GM23338 (cell line): ENCODE results near the gene YWHAH. TPM values are rescaled to one million over a fixed set of nuclear protein-coding genes. Genes with fewer than 3 reads are reported as not detected.

ENCODE experiments used
- ATAC-seq: fragments of 200-7000 bp; cut with Tn5 transposase; 3 replicates; pipeline ENCODE4 v1.9.1; 2020
- DNase-seq: peaks from one replicate; pipeline ENCODE4 v3.0.0-alpha.2; 2015; ENCODE audit warnings: low spot score
- H2AFZ ChIP-seq: fragments of 200-600 bp; sonication (generic); 2 replicates; pipeline ENCODE4 v1.8.0; 2016; ENCODE audit warnings: antibody characterized with exemption, mild to moderate bottlenecking, moderate library complexity
- H3F3A ChIP-seq: fragments of 200-600 bp; sonication (generic); replicated peaks from 2 replicates; pipeline ENCODE4 v1.8.0; 2017; ENCODE audit warnings: antibody characterized with exemption, mixed run types, low read depth
- H3K27ac ChIP-seq: fragments of 200-600 bp; sonication (generic); 2 replicates; pipeline ENCODE4 v1.6.1; 2016; ENCODE audit warnings: low read depth
- H3K27me3 ChIP-seq: fragments of 200-600 bp; sonication (generic); 2 replicates; pipeline ENCODE4 v1.8.0; 2016; ENCODE audit warnings: mild to moderate bottlenecking, mixed run types, moderate library complexity; ENCODE audit not compliant: insufficient read depth
- H3K36me3 ChIP-seq: fragments of 200-600 bp; sonication (generic); 2 replicates; pipeline ENCODE4 v1.8.0; 2016; ENCODE audit warnings: mild to moderate bottlenecking; ENCODE audit not compliant: insufficient read depth
- H3K4me1 ChIP-seq: fragments of 200-600 bp; sonication (generic); 2 replicates; pipeline ENCODE4 v1.8.0; 2016; ENCODE audit warnings: mild to moderate bottlenecking, moderate library complexity; ENCODE audit not compliant: insufficient read depth
- H3K4me2 ChIP-seq: fragments of 200-600 bp; sonication (generic); 2 replicates; pipeline ENCODE4 v1.7.1; 2017; ENCODE audit warnings: mixed run types
- H3K4me3 ChIP-seq: fragments of 200-600 bp; sonication (generic); 2 replicates; pipeline ENCODE4 v1.6.1; 2016; ENCODE audit warnings: mixed run types
- H3K79me2 ChIP-seq: fragments of 200-600 bp; sonication (generic); replicated peaks from 2 replicates; pipeline ENCODE4 v1.8.0; 2017; ENCODE audit warnings: mild to moderate bottlenecking; ENCODE audit not compliant: insufficient read depth
- H3K9me2 ChIP-seq: fragments of 200-600 bp; sonication (generic); 2 replicates; pipeline ENCODE4 v1.8.0; 2017; ENCODE audit not compliant: insufficient read depth
- H4K20me1 ChIP-seq: fragments of 200-600 bp; sonication (generic); replicated peaks from 2 replicates; pipeline ENCODE4 v1.8.0; 2017; ENCODE audit warnings: mild to moderate bottlenecking; ENCODE audit not compliant: insufficient read depth
- H3K27ac Mint-ChIP-seq: 2 replicates; pipeline ENCODE4 v1.8.0; 2020; ENCODE audit warnings: inconsistent platforms, mild to moderate bottlenecking, moderate library complexity, mixed read lengths
- H3K27me3 Mint-ChIP-seq: 3 replicates; pipeline ENCODE4 v1.8.0; 2022; ENCODE audit warnings: low read depth, mild to moderate bottlenecking, moderate library complexity, mixed read lengths, inconsistent platforms; ENCODE audit not compliant: insufficient read depth, poor library complexity
- H3K36me3 Mint-ChIP-seq: 3 replicates; pipeline ENCODE4 v1.8.0; 2021; ENCODE audit warnings: low read depth, mild to moderate bottlenecking, inconsistent platforms, moderate library complexity, mixed read lengths
- H3K4me1 Mint-ChIP-seq: 3 replicates; pipeline ENCODE4 v1.8.0; 2020; ENCODE audit warnings: mild to moderate bottlenecking, inconsistent platforms, mixed read lengths
- H3K4me3 Mint-ChIP-seq: 3 replicates; pipeline ENCODE4 v1.8.0; 2021; ENCODE audit warnings: moderate library complexity, mild to moderate bottlenecking, inconsistent platforms, mixed read lengths
- H3K9me3 Mint-ChIP-seq: 3 replicates; pipeline ENCODE4 v1.8.0; 2020; ENCODE audit warnings: moderate library complexity, mild to moderate bottlenecking, inconsistent platforms, mixed read lengths
- CREB1 ChIP-seq: fragments of 250-450 bp; sonication (Bioruptor Pico); IDR thresholded peaks from 2 replicates; pipeline ENCODE4 v1.5.0; 2020; ENCODE audit warnings: low read depth, mild to moderate bottlenecking, moderate library complexity
- EZH2 ChIP-seq: fragments of 200-600 bp; sonication (generic); IDR thresholded peaks from one replicate; pipeline ENCODE4 v1.8.0; 2017; ENCODE audit warnings: antibody characterized with exemption, mild to moderate bottlenecking, low read depth; ENCODE audit not compliant: unreplicated experiment
- EZH2phosphoT487 ChIP-seq: fragments of 200-600 bp; sonication (generic); IDR thresholded peaks from one replicate; pipeline ENCODE4 v1.8.1; 2018; ENCODE audit warnings: antibody characterized with exemption; ENCODE audit not compliant: unreplicated experiment
- JUNB ChIP-seq: IDR thresholded peaks from one replicate; pipeline ENCODE4 v1.6.1; 2016; ENCODE audit warnings: antibody characterized with exemption; ENCODE audit not compliant: unreplicated experiment
- NANOG ChIP-seq: IDR thresholded peaks from 2 replicates; pipeline ENCODE4 v1.6.1; 2016; ENCODE audit warnings: antibody characterized with exemption, borderline replicate concordance
- POLR2AphosphoS5 ChIP-seq: IDR thresholded peaks from 2 replicates; pipeline ENCODE4 v1.6.1; 2016; ENCODE audit warnings: antibody characterized with exemption, low read depth
- STAT1 ChIP-seq: IDR thresholded peaks from one replicate; pipeline ENCODE4 v1.6.1; 2016; ENCODE audit warnings: antibody characterized with exemption; ENCODE audit not compliant: unreplicated experiment
- ZNF114 ChIP-seq: fragments of 250-450 bp; sonication (Bioruptor Pico); IDR thresholded peaks from 2 replicates; pipeline ENCODE4 v1.5.0; 2020; ENCODE audit warnings: mild to moderate bottlenecking, moderate library complexity
- ZNF331 ChIP-seq: fragments of 250-450 bp; sonication (Bioruptor Pico); IDR thresholded peaks from 2 replicates; pipeline ENCODE4 v1.5.0; 2020; ENCODE audit warnings: low read depth, mild to moderate bottlenecking, moderate library complexity
- polyA plus RNA-seq: library from polyadenylated mRNA; unstranded; fragments of >200 nt; fragmentation: Nextera tagmentation; extraction: Ambion mirVana; gene quantifications from 2 replicates; pipeline ENCODE4 v1.2.1, GENCODE V29; 2016
- total RNA-seq: library from RNA; depleted of rRNA; stranded (reverse); fragments of >200 nt; shearing (Covaris generic); gene quantifications from 2 replicates; pipeline ENCODE4 v1.2.3, GENCODE V29; 2014
- TF ChIP-seq, protein P1 (sequence below): IDR thresholded peaks from one replicate; pipeline ENCODE4 v1.6.1; 2018; ENCODE audit warnings: antibody characterized with exemption; ENCODE audit not compliant: unreplicated experiment
- TF ChIP-seq, protein P2 (sequence below): IDR thresholded peaks from 2 replicates; pipeline ENCODE4 v1.6.1; 2016; ENCODE audit warnings: antibody characterized with exemption
- TF ChIP-seq, protein P3 (sequence below): fragments of 250-450 bp; sonication (Bioruptor Pico); IDR thresholded peaks from 2 replicates; pipeline ENCODE4 v1.5.0; 2020; ENCODE audit warnings: mild to moderate bottlenecking, moderate library complexity
- TF ChIP-seq, protein P4 (sequence below), 2 experiments: fragments of 200-600 bp in 1 of 2; sonication (generic) in 1 of 2; conservative IDR thresholded peaks; 2 replicates each; pipeline versions ENCODE4 v1.5.1 to v1.6.1; 2016 to 2017; ENCODE audit warnings: antibody characterized with exemption in 2 of 2, low read depth in 2 of 2, mild to moderate bottlenecking in 2 of 2, moderate library complexity in 1 of 2

The YWHAH gene
- total and polyA plus RNA-seq, 2 experiments from 2014 or later: 277 to 283 TPM

DNA sequence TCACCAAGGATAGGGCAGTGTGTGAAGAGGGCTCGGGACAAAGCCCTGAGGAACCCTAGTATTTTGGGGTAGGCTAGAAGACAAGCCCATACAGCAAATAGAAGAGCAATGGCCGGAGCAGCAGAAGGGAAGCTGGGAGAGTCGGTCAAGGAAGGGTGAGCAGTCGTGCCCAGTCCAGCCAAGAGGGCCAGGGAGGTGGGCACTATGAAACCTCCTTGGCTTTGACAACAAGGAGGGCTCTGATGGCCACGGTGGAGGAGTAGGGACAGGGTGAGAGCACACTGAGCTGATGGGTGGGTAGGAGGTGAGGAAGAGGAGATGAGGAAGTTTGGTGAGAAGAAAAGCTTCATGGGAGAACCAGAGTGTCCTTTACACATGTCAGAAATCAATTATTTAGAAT is 2.2 kb upstream of the YWHAH start:
- no peak overlapping the region for H3K27ac ChIP-seq
- peaks cover 9% of the 10 kb centered on the region; the same call in 1 of the 2 replicates for H3F3A ChIP-seq
- no peaks in the 10 kb centered on the region; the same call in 1 of the 2 replicates for H3K36me3 ChIP-seq
- ATAC-seq (no peak), DNase-seq (no peak)
- Mint-ChIP-seq H3K27ac (no peak overlapping the region), H3K27me3 (peaks cover 10% of the 10 kb centered on the region), H3K36me3 (peaks cover 2% of the 10 kb centered on the region; the same call in 2 of the 3 replicates), H3K4me1 (peaks cover 2% of the 10 kb centered on the region; the same call in 2 of the 3 replicates), H3K9me3 (no peaks in the 10 kb centered on the region), H3K4me3 (no peak overlapping the region; the same call in 2 of the 3 replicates)
- TF ChIP-seq, protein P1, sequence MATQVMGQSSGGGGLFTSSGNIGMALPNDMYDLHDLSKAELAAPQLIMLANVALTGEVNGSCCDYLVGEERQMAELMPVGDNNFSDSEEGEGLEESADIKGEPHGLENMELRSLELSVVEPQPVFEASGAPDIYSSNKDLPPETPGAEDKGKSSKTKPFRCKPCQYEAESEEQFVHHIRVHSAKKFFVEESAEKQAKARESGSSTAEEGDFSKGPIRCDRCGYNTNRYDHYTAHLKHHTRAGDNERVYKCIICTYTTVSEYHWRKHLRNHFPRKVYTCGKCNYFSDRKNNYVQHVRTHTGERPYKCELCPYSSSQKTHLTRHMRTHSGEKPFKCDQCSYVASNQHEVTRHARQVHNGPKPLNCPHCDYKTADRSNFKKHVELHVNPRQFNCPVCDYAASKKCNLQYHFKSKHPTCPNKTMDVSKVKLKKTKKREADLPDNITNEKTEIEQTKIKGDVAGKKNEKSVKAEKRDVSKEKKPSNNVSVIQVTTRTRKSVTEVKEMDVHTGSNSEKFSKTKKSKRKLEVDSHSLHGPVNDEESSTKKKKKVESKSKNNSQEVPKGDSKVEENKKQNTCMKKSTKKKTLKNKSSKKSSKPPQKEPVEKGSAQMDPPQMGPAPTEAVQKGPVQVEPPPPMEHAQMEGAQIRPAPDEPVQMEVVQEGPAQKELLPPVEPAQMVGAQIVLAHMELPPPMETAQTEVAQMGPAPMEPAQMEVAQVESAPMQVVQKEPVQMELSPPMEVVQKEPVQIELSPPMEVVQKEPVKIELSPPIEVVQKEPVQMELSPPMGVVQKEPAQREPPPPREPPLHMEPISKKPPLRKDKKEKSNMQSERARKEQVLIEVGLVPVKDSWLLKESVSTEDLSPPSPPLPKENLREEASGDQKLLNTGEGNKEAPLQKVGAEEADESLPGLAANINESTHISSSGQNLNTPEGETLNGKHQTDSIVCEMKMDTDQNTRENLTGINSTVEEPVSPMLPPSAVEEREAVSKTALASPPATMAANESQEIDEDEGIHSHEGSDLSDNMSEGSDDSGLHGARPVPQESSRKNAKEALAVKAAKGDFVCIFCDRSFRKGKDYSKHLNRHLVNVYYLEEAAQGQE: no peak
- TF ChIP-seq ZNF114 (CRISPR knock-in tag): no peak
- TF ChIP-seq, protein P2, sequence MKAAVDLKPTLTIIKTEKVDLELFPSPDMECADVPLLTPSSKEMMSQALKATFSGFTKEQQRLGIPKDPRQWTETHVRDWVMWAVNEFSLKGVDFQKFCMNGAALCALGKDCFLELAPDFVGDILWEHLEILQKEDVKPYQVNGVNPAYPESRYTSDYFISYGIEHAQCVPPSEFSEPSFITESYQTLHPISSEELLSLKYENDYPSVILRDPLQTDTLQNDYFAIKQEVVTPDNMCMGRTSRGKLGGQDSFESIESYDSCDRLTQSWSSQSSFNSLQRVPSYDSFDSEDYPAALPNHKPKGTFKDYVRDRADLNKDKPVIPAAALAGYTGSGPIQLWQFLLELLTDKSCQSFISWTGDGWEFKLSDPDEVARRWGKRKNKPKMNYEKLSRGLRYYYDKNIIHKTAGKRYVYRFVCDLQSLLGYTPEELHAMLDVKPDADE: no peak
- no peak for TF ChIP-seq STAT1
- no peak for TF ChIP-seq EZH2
- TF ChIP-seq CREB1 (CRISPR knock-in tag): no peak
- TF ChIP-seq, protein P3, sequence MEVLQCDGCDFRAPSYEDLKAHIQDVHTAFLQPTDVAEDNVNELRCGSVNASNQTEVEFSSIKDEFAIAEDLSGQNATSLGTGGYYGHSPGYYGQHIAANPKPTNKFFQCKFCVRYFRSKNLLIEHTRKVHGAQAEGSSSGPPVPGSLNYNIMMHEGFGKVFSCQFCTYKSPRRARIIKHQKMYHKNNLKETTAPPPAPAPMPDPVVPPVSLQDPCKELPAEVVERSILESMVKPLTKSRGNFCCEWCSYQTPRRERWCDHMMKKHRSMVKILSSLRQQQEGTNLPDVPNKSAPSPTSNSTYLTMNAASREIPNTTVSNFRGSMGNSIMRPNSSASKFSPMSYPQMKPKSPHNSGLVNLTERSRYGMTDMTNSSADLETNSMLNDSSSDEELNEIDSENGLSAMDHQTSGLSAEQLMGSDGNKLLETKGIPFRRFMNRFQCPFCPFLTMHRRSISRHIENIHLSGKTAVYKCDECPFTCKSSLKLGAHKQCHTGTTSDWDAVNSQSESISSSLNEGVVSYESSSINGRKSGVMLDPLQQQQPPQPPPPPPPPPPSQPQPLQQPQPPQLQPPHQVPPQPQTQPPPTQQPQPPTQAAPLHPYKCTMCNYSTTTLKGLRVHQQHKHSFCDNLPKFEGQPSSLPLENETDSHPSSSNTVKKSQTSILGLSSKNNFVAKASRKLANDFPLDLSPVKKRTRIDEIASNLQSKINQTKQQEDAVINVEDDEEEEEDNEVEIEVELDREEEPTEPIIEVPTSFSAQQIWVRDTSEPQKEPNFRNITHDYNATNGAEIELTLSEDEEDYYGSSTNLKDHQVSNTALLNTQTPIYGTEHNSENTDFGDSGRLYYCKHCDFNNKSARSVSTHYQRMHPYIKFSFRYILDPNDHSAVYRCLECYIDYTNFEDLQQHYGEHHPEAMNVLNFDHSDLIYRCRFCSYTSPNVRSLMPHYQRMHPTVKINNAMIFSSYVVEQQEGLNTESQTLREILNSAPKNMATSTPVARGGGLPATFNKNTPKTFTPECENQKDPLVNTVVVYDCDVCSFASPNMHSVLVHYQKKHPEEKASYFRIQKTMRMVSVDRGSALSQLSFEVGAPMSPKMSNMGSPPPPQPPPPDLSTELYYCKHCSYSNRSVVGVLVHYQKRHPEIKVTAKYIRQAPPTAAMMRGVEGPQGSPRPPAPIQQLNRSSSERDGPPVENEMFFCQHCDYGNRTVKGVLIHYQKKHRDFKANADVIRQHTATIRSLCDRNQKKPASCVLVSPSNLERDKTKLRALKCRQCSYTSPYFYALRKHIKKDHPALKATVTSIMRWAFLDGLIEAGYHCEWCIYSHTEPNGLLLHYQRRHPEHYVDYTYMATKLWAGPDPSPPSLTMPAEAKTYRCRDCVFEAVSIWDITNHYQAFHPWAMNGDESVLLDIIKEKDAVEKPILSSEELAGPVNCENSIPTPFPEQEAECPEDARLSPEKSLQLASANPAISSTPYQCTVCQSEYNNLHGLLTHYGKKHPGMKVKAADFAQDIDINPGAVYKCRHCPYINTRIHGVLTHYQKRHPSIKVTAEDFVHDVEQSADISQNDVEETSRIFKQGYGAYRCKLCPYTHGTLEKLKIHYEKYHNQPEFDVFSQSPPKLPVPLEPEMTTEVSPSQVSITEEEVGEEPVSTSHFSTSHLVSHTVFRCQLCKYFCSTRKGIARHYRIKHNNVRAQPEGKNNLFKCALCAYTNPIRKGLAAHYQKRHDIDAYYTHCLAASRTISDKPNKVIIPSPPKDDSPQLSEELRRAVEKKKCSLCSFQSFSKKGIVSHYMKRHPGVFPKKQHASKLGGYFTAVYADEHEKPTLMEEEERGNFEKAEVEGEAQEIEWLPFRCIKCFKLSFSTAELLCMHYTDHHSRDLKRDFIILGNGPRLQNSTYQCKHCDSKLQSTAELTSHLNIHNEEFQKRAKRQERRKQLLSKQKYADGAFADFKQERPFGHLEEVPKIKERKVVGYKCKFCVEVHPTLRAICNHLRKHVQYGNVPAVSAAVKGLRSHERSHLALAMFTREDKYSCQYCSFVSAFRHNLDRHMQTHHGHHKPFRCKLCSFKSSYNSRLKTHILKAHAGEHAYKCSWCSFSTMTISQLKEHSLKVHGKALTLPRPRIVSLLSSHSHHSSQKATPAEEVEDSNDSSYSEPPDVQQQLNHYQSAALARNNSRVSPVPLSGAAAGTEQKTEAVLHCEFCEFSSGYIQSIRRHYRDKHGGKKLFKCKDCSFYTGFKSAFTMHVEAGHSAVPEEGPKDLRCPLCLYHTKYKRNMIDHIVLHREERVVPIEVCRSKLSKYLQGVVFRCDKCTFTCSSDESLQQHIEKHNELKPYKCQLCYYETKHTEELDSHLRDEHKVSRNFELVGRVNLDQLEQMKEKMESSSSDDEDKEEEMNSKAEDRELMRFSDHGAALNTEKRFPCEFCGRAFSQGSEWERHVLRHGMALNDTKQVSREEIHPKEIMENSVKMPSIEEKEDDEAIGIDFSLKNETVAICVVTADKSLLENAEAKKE: no peak
- no peak for TF ChIP-seq JUNB
- TF ChIP-seq EZH2phosphoT487: no peak
- TF ChIP-seq, protein P4, sequence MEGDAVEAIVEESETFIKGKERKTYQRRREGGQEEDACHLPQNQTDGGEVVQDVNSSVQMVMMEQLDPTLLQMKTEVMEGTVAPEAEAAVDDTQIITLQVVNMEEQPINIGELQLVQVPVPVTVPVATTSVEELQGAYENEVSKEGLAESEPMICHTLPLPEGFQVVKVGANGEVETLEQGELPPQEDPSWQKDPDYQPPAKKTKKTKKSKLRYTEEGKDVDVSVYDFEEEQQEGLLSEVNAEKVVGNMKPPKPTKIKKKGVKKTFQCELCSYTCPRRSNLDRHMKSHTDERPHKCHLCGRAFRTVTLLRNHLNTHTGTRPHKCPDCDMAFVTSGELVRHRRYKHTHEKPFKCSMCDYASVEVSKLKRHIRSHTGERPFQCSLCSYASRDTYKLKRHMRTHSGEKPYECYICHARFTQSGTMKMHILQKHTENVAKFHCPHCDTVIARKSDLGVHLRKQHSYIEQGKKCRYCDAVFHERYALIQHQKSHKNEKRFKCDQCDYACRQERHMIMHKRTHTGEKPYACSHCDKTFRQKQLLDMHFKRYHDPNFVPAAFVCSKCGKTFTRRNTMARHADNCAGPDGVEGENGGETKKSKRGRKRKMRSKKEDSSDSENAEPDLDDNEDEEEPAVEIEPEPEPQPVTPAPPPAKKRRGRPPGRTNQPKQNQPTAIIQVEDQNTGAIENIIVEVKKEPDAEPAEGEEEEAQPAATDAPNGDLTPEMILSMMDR (conservative IDR thresholded peaks at IDR 0.05; ENCODE audit: low read depth in 2 of 2): no peak
- no peak for TF ChIP-seq POLR2AphosphoS5
- no peak for TF ChIP-seq NANOG
- no peak for TF ChIP-seq ZNF331 (CRISPR knock-in tag)
- H3K79me2 ChIP-seq: peaks cover 23% of the 10 kb centered on the region
- H3K4me3 ChIP-seq: no peak overlapping the region
- H3K4me2 ChIP-seq: no peak overlapping the region
- H2AFZ ChIP-seq: no peak overlapping the region
- H4K20me1 ChIP-seq: peaks cover 17% of the 10 kb centered on the region; the same call in 1 of the 2 replicates
- H3K4me1 ChIP-seq: peaks cover 21% of the 10 kb centered on the region
- no peaks in the 10 kb centered on the region for H3K27me3 ChIP-seq
- no peaks in the 10 kb centered on the region for H3K9me2 ChIP-seq
